ENCODE results near the gene XYLT1. TPM values are rescaled to one million over a fixed set of nuclear protein-coding genes. Genes with fewer than 3 reads are reported as not detected.
A peak's percentile ranks its signal among the peaks of the same experiment; 100 is the strongest.

XYLT1 gene
- total RNA-seq, 1 donor from 2014 or later: 1.4 TPM

DNA sequence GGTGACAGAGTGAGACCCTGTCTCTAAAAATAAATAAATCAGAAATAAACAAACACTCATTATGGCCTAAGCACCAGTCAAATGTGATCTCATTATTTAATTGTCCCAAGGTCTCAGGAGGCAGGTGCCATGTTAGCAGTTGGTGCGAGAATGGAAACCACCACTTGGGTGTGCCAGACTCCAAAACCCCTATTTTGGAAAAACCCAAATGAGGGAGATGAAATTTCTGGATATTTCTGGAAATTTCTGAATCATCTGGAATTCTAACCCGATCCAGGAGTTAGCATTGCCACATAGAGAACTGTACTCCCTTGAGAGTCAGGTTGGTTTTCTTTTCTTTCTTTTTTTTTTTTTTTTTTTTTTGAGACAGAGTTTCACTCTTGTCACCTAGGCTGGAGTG is 264.0 kb downstream of the XYLT1 start:
- DNase-seq (ENCODE audit: low read depth): no peak

DNA sequence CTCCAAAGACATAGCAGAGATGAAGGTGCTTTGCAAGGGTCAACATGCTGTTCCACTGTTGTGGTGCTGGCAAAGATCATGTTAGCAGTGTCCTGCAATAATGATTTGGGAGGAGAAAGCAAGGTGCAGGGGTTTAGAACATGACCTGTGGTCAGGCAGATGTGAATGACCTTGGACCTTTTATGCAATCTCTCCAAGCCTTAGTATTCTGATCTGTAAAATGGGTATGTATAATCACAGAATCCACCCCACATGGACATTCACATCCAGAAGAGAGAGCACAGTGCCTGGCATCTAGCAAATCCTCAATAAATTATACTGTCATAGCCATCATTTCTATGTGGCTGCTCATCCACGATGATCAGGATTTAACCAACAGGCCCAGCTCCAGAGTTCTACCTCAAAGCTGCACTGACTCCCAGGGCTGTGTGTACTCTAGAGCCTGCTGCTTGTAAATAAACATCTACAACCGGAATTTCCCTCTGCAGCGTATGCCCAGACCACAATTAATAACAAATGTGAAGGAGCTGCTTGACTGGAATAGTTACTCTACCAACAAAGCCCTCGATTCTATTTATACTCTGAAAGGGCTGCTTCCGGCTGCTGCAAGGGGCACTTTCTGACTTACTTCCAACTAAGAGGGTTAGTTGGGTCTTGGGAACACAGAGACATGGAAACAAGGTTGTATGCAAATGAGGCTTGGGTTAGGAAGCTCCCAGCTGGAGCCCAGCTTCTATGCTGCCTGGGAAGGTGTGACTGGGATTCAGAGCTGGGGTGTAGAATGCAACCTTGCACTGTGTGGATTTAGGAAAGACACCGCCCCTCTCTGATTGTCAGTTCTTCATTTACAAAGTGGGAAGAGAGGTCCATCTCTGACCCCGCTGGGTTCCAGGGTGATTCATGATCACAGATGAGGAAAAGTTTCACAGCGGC is 265.2 kb downstream of the XYLT1 start:
- peak; percentile 38 for DNase-seq (ENCODE audit: low read depth)

DNA sequence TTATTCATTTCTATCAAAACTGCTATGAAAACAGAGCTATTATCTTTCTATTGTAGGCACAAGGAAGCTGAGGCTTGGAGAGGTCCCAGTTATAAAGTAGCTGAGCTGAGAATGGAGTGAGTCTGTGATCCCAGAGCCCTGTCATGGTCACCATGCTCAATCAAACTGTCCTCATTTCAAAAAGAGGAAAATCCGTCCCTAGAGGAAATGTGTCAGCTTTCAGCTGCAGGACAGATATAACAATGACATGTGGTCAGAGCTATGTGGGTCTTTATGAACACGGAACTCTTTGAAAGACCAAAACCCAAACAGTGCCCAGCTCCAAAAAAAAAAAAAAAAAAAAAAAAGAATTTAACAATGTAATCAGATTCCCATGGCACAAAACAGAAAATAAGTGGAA is 266.1 kb downstream of the XYLT1 start:
- no peak for DNase-seq (ENCODE audit: low read depth)

DNA sequence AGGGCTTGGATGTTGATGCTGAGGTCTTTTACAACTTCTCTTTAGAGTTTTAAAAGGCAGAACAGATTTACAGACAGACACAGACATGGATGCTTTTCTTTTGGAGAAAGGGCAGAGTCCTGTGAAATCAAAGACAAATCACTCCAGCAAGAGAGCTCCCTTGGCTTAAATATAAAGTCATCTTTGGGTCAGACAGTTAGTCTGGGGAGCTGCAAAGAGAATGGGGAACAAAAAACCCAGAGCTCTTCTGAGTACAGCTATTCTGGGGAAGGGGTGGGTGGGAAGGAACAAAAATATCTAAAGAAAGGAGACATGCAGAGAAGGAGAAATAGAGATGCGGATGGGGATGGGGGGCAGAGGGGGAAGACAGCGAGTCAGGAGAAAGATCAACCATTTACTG is 266.6 kb downstream of the XYLT1 start:
- no peak for DNase-seq (ENCODE audit: low read depth)

DNA sequence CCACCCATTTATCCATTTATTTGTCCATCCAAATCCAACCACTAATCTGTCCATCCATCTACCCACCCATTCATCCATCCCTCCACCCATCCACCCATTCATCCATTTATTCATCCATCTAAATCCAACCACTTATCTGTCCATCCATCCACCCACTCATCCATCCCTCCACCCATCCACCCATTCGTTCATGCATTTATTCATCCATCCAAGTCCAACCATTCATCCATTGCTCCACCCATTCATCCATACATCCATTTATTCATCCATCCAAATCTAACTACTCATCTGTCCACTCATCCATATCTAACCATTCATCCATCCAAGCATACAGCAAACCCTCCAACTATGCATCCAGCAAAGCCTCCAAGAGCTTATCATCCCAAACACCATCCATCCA is 267.3 kb downstream of the XYLT1 start:
- DNase-seq (ENCODE audit: low read depth): no peak

DNA sequence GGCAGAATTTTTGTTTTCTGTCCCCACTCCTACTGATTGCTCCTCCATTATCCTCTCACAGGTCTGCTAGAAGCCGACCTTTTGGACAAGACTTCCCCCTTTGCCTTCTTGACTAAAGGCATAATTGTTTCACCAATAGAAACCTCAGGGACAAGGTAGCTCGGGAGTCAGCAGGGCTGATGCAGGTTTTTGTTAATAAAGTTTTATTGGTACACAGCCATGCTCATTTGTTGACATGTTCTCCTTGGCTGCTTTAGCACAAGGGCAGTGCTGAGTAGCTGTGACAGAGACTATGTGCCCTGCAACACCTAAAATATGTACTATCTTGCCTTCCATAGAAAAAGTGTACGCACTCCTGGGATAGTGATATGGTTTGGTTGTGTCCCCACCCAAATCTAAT is 271.6 kb downstream of the XYLT1 start:
- DNase-seq (ENCODE audit: low read depth): no peak

DNA sequence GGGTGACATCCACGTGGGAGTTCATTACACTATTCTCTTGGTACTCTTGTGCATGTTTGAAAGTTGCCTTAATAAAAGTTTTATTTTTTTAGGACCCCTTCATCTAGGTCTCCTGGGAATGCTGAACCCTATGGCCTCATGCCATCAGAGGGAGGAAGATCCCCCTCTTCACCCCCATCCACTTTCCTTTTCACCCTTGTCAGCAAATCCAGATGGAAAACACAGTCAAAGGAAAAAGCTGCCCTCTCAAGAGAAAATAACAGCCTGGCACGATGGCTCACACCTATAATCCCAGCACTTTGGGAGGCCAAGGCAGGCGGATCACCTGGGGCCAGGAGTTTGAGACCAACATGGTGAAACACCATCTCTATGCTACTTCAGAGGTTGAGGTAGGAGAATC is 274.2 kb downstream of the XYLT1 start:
- DNase-seq (ENCODE audit: low read depth): no peak

DNA sequence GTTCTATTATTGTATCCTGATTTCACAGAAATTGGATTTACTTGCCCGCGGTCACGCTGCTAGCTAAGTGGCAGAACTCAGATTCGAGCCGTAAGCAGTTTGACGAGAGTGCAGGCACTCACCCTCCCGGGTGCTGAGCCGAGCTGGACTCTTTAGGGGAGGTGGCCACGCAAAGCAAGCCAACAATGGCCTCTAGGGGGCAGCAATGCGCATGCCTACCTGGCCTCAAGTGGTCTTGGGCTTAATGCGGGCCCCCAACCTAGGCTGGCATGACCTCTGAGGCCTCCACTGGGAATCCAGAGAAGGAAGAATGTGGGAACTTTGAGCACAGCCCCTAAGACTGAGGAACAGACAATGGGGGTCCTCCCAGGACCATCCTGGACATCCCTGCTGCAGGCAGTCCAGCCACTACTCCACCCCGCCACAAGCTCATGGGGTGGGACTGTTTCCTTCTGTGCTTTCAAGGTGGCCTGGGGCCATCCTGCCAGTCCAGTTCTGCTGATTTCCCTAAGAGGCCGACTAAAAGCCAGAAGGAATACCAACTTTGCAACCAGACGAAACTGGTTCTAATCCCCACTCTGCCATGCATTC is 276.5 kb downstream of the XYLT1 start:
- no peak for DNase-seq (ENCODE audit: low read depth)

DNA sequence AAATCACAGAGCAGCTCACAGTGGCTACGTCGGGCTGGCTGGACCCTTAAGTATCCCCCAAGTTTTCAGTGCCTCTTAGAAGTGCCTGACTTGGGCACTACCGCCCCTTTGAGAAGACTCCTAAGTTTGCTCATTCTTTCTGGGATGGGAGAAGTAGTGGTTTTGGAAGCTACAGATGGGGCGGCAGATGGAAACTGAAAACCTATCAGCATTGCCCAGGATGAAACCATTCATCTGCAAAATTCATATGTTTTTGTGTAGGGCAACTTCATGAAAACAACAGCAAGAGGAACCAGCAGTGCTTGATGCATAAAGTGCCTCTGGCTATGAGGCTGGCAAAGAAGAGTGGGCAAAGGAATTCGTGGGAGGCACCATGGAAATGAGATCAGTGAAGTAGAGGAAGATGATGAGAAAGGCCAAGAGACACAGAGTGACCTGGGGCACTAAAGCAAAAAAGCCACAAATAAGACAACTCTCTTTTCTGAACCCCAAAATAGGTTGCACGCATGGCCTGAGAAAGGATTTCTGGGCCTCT is 277.1 kb downstream of the XYLT1 start:
- DNase-seq (ENCODE audit: low read depth): no peak

DNA sequence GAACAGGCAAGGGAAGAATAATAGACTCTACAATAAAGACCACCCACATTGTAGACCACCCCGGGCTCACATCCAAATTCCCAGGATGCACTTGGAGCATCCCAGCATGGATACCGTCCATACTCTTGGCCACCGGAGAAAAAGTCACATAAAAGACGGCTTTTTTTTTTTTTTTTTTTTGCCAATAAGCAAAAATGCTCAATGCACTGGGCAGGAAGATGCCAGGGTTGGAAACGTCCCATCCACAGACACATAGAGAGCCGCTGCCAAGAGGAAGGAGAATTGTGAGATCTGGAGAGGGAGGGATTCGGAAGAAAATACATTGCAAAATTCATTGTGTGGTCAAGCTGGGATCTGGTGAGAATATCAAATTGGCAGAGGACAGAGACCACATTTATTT is 286.7 kb downstream of the XYLT1 start:
- DNase-seq (ENCODE audit: low read depth): no peak

DNA sequence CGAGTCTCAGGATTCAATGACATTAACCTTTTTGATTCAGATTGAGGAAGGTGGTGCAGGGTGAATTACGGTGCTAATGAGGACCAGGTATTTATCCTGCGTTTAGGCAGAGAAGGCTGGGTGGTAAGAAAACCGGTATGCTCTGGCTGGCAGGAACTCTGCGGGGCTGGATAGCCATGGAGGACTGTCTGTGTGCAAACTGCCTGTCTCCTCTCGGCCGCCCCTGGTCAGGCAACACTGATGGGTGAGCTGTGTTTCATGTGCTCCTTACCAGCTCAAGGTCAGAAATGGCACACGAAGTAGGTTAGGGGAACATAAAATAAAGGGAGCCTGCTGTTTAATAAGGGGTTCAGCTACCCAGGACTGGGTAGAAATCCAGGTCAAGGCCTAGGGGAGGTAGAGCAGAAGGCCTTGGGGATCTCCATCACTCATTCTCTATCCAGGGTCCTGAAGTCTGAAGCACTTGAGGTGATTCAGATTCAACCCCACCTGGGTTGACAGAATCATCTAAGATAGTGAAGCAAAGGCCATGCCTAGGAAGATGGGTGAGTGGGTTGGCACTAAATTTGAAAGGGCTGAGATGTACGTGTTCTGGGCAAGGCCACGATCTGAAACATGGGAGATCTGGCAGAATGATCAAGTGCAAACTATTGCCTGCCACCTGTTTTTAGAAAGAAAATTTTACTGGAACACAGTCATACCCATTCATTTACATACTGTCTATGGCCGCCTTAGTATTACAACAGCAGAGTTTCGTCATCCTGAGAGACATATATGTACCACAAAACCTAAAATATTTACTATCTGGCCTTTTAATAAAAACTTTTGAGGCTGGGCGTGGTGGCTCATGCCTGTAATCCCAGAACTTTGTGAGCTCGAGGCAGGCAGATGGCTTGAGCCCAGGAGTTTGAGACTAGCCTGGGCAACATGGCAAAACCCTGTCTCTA is 292.5 kb downstream of the XYLT1 start:
- DNase-seq (ENCODE audit: low read depth): peak; percentile 9

DNA sequence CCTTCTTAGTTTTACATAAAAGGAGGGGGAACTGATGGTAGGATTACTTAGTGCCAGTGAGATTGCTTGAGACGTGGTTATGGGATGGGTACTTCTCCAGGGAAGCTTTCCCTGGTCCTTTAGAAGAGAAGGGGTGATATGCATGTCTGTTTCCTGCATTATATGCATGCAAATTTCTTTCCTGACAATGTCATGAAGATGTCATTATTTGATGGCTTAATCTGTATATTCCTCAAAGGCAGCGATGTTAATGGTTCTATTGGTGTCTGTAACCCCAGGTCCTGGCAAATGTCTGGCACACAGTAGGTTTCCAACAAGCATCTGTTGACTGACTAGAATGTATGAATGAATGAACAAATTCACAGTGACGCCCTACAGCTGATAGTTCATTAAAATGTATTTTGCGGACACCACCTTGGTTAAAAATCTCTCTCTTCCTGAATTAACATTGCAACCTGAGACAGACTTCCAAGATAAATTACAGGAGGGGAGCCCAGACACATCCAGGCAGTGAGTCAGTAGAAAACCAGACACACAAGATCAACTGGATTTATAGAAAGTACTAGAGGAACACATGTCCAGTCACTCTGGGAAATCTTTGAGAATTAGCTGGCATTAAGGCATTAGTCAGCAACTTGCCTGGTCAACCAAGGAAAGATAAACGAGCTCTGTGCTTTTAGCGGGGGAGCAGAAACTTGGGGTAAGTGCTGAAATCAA is 293.4 kb downstream of the XYLT1 start:
- no peak for DNase-seq (ENCODE audit: low read depth)

DNA sequence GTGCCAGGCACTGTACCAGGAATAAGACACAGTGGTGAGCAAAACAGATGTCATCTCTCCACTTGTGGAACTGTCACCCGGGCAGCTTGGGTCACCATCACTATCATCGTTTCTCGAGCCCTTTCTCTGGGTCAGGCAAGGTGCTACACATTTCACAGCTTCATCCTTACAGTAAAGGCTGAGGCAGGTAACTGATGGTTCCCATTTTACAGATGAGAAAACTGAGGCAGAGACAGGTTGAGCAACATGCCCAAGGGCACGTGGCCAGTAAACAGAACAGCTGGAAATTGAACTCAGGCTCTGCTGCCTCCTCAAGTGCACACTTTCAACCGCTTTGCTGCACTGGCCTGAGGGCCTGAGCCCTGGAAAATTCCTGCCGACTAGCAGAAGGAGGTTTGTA is 294.6 kb downstream of the XYLT1 start:
- no peak for DNase-seq (ENCODE audit: low read depth)

DNA sequence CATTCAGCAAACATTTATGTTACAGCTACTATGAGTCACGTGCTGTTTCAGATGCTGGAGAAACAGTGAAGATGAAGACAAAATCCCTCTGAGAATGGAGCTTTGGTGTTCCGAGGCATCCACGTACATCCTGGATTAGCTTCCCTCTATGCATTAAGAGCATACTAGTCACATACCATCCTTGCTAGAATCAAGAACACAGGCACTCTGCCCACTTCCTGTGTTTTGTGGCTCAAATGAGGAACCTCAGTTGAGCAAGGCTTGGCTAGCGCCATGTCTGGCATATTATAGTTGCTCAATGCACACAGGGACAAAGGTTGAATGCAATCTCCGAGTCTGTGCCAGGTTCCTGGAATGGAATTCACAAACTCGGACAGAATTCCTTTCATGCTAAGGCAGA is 297.5 kb downstream of the XYLT1 start:
- DNase-seq (ENCODE audit: low read depth): no peak

DNA sequence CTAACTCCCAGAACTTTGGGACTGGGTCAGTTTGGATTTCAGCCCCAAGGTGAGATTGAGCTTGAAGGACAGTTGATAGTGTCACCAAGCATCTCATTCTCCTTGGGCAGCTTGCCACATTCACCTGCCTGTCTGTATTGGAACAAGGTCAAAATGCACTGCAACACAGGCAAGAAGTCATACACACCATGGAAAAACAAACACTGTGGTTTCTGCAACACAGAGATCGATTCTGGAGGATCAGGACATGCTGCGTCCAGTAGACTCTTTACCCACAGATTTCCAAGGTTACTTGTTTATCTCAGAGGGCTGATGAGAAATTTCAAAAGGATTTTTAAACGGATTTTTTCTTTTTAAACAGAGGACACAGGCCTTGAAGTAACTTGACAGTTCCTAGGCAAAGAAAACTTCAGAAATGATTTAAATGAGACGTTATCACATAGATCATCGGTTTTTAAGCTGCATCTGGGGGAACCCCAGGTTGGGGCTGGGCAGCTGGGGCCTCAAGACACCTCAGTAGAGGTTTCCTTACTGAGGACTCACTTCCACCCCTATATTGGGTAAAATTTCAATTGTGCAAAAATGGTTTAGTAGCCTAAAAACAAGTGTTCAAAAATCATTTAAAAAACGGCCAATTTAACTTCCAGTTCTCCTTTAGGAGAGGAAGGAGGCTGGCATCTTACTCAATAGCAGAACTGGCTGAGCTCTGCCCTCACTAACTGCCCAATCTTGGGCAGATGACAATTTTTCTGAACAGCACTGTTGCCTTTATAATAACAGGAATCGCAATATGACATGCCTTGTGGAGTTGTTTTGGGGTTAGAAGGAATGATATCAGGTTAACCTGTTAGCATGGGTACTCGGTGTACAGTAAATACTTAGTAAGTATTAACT is 299.3 kb downstream of the XYLT1 start:
- no peak for DNase-seq (ENCODE audit: low read depth)

DNA sequence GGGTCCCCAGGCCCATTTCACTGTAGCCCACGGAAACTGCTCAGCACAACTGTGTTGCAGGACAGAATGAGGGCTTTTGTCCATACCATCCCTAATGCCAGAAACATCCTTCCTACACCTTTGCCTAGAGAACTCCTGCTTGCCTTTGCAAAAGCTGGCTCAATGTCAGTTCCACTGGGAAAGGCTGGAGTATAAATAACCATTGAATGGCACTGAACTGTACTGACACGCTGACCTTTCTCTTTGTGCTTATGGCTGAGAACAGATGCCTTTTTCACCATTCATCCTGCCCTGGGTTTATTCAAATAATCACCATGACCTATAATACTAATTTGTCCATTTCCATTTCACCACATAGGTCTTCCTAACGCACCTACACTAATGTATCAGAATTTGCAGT is 300.3 kb downstream of the XYLT1 start:
- DNase-seq (ENCODE audit: low read depth): no peak

DNA sequence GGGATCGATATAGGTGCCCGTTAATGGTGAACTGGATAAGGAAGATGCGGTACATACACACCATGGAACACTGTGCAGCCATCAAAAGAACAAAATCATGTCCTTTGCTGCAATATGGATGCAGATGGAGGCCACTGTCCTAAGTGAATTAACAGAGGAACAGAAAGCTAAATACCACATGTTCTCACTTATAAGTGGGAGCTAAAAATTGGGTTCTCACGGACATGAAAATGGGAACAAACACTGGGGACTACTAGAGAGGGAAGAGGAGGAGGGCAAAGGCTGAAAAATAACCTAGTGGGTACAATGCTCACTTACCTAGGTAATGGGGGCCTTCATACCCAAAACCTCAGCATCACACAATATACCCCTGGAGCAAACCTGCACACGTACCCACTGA is 302.6 kb downstream of the XYLT1 start:
- DNase-seq (ENCODE audit: low read depth): no peak

DNA sequence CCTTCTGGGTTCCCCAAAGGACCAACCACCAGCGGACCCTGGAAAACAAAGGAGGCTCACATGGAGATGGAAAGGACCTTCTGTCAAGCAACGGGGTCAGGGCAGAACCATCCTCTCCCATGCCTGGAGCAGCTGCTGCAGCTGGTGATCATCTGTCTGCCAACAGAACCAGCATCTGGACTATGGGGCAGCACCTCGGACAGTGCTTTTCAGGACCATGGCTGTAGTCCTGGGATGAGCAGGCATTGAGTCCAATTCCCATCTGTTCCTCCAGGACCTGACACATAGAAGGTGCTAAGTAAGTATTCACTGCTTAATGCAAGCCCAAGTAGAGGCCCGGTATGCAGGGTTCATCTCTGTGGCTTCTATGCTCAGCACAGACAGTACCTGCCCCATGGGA is 304.7 kb downstream of the XYLT1 start:
- DNase-seq (ENCODE audit: low read depth): no peak

DNA sequence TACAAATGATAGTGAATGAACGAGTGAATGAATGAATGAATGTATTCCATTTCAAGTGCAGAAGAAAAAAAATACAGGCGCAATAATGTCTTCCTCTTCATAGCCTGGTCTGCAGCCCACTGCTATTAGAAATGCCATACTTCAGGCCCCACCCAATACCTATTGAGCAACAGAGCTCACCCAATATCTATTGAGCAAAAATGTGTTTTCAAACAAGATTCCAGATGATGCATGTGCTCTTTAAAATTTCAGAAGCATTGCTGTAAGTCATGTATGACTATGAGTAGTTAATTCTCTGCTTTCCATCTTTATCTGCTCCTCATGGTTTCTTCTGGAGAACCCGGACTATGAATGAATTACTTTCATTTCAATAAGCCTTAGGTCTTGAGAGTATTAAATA is 308.2 kb downstream of the XYLT1 start:
- DNase-seq (ENCODE audit: low read depth): no peak

DNA sequence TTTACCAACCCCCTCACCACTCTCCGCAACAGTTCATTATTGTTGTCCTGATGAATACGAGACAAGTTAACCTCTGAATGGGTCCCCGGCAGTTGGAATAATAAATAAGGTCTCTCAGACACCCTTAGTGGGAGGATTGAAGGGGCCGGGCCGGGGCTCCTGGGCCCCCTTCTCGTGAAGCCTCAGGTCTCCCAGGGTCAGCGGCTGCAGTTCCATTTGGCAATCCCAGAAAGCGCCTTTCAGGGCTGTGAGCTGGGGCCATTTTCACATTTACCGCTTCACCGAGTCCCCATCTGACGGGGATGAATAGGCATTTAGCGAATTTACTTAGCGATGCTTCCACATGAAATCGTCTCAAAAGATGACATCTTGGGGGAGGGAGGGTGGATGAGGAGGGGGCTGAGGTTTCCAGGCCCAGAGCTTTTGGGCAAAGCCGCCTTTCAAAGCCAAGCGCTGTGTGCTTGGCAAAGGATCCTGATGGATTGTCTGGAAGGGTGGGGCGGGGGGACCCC is 309.8 kb downstream of the XYLT1 start:
- no peak for DNase-seq (ENCODE audit: low read depth)

All from myocyte (in vitro differentiated cells).